Gastroesophageal sphincter (tissue), 4 donors: ENCODE measurements around the gene SMG6. TPM values are rescaled to one million over a fixed set of nuclear protein-coding genes. Genes with fewer than 3 reads are reported as not detected.

ENCODE experiments used
- ATAC-seq: fragments of 150-250 bp; one replicate; pipeline ENCODE4 v1.9.1; 2016; ENCODE audit warnings: mild to moderate bottlenecking, moderate library complexity
- H3K27ac ChIP-seq, 4 donors: fragments of 200-600 bp; sonication (generic) in 3 of 4; 1 replicate in 3 of 4; 2 replicates in 1 of 4; pipeline ENCODE4 v1.5.1; 2016 to 2019
- H3K27me3 ChIP-seq: fragments of 200-600 bp; sonication (generic); one replicate; pipeline ENCODE4 v1.5.1; 2019
- H3K36me3 ChIP-seq, 2 donors: fragments of 200-600 bp; sonication (generic); one replicate each; pipeline ENCODE4 v1.5.1; 2019; ENCODE audit warnings: control low read depth in 1 of 2
- H3K4me1 ChIP-seq, 3 donors: fragments of 200-600 bp; sonication (generic); 1 replicate in 2 of 3; 2 replicates in 1 of 3; pipeline ENCODE4 v1.5.1; 2016 to 2019; ENCODE audit warnings: control low read depth in 2 of 3
- H3K4me3 ChIP-seq, 2 donors: fragments of 200-600 bp; sonication (generic); one replicate each; pipeline ENCODE4 v1.5.1; 2019; ENCODE audit warnings: mild to moderate bottlenecking in 1 of 2, moderate library complexity in 1 of 2
- H3K9me3 ChIP-seq, 3 donors: fragments of 200-600 bp; sonication (generic); one replicate each; pipeline ENCODE4 v1.5.1; 2017 to 2019; ENCODE audit warnings: control low read depth in 2 of 3
- EP300 ChIP-seq: sonication (generic); formaldehyde crosslinking; IDR thresholded peaks from one replicate; pipeline ENCODE4 v1.6.1; 2017; ENCODE audit warnings: antibody characterized with exemption, mild to moderate bottlenecking
- POLR2A ChIP-seq, 2 donors: fragments of 450-650 bp; IDR thresholded peaks; one replicate each; pipeline ENCODE4 v1.6.1; 2017; ENCODE audit warnings: antibody characterized with exemption in 2 of 2, mild to moderate bottlenecking in 2 of 2, moderate library complexity in 1 of 2
- POLR2AphosphoS5 ChIP-seq: sonication (generic); formaldehyde crosslinking; IDR thresholded peaks from one replicate; pipeline ENCODE4 v1.6.1; 2017; ENCODE audit warnings: antibody characterized with exemption
- WGBS, 2 donors: methylation state at CpG; one replicate each; pipeline ENCODE4 v1.1.5; 2018; ENCODE audit warnings: low coverage in 1 of 2; 5-methylcytosine and 5-hydroxymethylcytosine counted together
- total RNA-seq, 4 donors: library from RNA; depleted of rRNA; stranded (reverse); fragments of >200 nt; gene quantifications; one replicate each; pipeline ENCODE4 v1.1.0, GENCODE V29; 2016
- TF ChIP-seq, protein P1 (sequence below), 4 experiments: fragments of 200-600 bp in 2 of 4; fragments of 450-650 bp in 2 of 4; sonication (generic) in 1 of 4; IDR thresholded peaks; one replicate each; pipeline ENCODE4 v1.5.1; 2017 to 2019; ENCODE audit warnings: antibody characterized with exemption in 4 of 4, mild to moderate bottlenecking in 2 of 4, moderate library complexity in 2 of 4

The SMG6 gene
- total RNA-seq, 4 donors from 2014 or later: 27.2 to 75.5 (median 43.9) TPM

DNA sequence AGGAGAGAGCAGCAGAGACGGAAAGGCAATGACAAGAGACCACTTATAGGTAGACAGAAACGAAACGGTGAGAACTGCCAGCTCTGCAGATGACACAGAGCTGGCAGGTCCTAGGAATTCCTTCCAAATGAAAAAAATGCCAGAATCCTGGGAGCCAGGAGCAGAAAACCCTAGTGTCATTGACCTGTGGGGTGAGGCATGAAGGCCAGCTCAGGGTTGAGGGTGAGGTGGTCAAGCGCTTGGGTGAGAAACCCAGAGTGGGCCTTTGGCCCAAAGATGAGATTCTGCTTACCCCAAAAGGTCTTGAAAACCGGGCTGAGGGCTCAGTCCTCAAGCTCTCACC, 239.5 kb downstream of the SMG6 start:
- TF ChIP-seq EP300: no peak
- TF ChIP-seq, protein P1, sequence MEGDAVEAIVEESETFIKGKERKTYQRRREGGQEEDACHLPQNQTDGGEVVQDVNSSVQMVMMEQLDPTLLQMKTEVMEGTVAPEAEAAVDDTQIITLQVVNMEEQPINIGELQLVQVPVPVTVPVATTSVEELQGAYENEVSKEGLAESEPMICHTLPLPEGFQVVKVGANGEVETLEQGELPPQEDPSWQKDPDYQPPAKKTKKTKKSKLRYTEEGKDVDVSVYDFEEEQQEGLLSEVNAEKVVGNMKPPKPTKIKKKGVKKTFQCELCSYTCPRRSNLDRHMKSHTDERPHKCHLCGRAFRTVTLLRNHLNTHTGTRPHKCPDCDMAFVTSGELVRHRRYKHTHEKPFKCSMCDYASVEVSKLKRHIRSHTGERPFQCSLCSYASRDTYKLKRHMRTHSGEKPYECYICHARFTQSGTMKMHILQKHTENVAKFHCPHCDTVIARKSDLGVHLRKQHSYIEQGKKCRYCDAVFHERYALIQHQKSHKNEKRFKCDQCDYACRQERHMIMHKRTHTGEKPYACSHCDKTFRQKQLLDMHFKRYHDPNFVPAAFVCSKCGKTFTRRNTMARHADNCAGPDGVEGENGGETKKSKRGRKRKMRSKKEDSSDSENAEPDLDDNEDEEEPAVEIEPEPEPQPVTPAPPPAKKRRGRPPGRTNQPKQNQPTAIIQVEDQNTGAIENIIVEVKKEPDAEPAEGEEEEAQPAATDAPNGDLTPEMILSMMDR (IDR thresholded peaks at IDR 0.05): no peak
- no peak for TF ChIP-seq POLR2AphosphoS5
- no peak for TF ChIP-seq POLR2A (IDR thresholded peaks at IDR 0.05)
- H3K27me3 ChIP-seq: peaks cover 4% of the 10 kb centered on the region
- no peak overlapping the region for H3K4me3 ChIP-seq
- peaks cover 0 to 94% of the 10 kb centered on the region in 2 donors for H3K36me3 ChIP-seq
- no peaks in the 10 kb centered on the region for H3K9me3 ChIP-seq
- 50% methylated on average over 1 to 4 of the region's 5 CpGs for WGBS, 2 donors
- H3K27ac ChIP-seq: peak overlapping the region; percentile 56 to 95 (median 89)
- peaks cover 2 to 99% (median 71%) of the 10 kb centered on the region in 3 donors for H3K4me1 ChIP-seq
- ATAC-seq: no peak

DNA sequence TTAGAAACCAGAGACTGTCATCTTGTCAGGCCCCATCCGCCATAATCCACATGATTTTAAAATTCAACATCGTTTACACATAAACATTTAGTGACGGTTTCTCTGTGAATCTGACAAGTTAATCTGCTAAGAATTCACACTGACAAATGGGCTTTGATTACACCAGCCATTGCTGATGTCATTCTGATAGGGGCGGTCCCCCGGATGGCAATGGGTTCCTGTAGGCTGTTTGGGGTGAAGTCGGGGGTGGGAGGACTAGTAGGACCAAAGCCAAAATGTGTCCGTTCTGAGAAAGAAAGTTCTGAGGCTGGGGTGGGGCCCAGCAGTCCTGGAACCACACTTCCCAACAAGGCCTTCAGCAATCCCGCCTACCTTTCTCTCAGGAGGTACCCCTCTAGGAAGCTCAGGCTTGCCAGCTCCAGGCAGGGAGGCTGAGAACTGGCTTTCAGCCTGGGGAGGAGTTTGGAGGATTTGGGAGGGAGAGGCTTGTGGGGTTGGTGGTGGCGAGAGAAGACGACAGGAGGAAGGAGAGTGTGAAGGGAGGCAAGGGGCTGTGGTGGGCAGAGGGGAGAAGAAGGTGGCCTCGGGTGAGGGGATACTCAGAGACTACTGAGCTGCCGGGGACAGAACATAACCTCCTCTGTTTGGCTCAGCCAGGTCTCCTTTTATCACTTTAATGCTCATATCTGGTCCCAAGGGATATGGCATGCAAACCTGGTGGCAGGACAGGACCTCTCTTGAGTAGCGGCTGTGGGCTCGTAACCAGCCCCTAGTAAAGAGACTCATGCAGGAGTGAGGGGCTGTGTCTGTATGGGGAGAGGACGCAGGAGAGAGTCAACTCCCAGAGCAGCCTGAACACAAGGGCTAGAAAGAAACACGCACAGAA, 240.1 kb downstream of the SMG6 start:
- peak; percentile 44 for TF ChIP-seq POLR2AphosphoS5
- TF ChIP-seq, protein P1 (IDR thresholded peaks at IDR 0.05): no peak
- TF ChIP-seq POLR2A (IDR thresholded peaks at IDR 0.05): no peak
- TF ChIP-seq EP300: no peak
- H3K4me1 ChIP-seq: peaks cover 2 to 100% (median 70%) of the 10 kb centered on the region in 3 donors
- no peak for ATAC-seq

DNA sequence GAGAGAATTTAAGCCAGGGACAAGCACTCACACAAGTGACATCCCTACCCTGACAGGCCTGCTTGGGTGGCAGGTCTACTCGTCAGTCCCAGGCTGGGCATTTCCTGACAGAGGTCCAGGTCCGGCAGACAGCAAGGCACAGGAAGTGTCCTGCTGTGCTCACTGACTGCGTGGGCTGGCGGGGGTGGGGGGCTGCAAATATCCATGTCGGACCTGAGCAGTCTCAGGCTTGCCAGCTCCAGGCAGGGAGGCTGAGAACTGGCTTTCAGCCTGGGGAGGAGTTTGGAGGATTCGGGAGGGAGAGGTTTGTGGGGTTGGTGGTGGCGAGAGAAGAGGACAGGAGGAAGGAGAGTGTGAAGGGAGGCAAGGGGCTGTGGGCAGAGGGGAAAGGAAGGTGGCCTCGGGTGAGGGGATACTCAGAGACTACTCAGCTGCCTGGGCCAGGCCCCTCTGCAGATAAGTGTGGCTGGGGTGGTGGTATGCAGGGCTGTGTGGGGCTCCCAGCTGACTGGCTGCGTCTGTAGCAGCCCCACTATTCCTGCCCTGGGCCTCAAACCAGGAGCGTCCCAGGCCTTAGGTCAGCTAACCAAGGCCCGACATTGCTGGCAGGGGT, 240.9 kb downstream of the SMG6 start:
- peak overlapping the region; percentile 56 to 95 (median 89) for H3K27ac ChIP-seq
- peaks cover 0 to 89% of the 10 kb centered on the region in 2 donors for H3K36me3 ChIP-seq
- H3K9me3 ChIP-seq: no peaks in the 10 kb centered on the region
- TF ChIP-seq EP300: no peak
- TF ChIP-seq, protein P1 (IDR thresholded peaks at IDR 0.05): no peak
- H3K4me3 ChIP-seq: no peak overlapping the region
- ATAC-seq: no peak
- peaks cover 2 to 100% (median 62%) of the 10 kb centered on the region in 3 donors for H3K4me1 ChIP-seq
- peaks cover 17% of the 10 kb centered on the region for H3K27me3 ChIP-seq
- WGBS, 2 donors: 0 to 17% methylated on average over 3 to 7 of the region's 11 CpGs

More for the DNA sequence above, 240.1 kb downstream of the SMG6 start:
- WGBS, 2 donors: 9 to 40% methylated on average over 4 to 14 of the region's 16 CpGs
- peak overlapping the region; percentile 56 to 95 (median 89) for H3K27ac ChIP-seq
- H3K4me3 ChIP-seq: no peak overlapping the region
- H3K36me3 ChIP-seq: peaks cover 0 to 89% of the 10 kb centered on the region in 2 donors
- H3K9me3 ChIP-seq: no peaks in the 10 kb centered on the region
- peaks cover 10% of the 10 kb centered on the region for H3K27me3 ChIP-seq

DNA sequence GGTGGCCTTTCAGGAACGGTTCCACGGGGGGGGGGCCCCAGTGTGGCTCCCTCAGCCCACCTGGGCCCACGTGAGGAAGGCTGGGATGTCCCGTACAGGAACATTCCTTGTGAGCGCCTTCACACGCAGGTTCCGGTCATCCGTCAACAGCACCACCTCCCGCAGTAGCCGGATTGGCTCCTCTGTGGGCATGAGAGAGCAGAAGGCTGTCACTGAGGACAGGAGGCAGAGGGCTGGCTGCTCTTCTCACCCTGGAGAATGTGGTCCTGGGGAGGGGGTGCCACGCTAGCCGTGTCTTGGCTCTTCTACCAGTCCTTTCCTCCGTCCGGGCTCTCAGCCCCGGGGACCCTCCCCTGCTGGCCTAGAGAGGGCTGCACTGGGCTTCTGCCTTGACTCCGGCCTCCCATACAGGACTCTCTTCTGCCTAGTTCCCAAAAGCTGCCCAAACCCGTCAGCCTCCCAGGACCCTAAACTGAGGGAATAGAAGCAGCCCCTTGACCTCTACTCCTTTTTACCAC, 242.1 kb downstream of the SMG6 start:
- Histone ChIP-seq H3K9me3 (no peaks in the 10 kb centered on the region), H3K27ac (peak overlapping the region; percentile 56 to 95 (median 89)), H3K27me3 (peaks cover 25% of the 10 kb centered on the region), H3K4me1 (peaks cover 2 to 100% (median 50%) of the 10 kb centered on the region in 3 donors), H3K4me3 (no peak overlapping the region), H3K36me3 (peaks cover 0 to 83% of the 10 kb centered on the region in 2 donors)
- WGBS, 2 donors: 63% methylated on average over 6 of the region's 17 CpGs; no CpG with 5 or more reads in 1 of the 2 donors
- peak; percentile 11 for ATAC-seq
- TF ChIP-seq POLR2A (IDR thresholded peaks at IDR 0.05): no peak
- TF ChIP-seq POLR2AphosphoS5: no peak
- TF ChIP-seq EP300: no peak
- TF ChIP-seq, protein P1 (IDR thresholded peaks at IDR 0.05): peak in 1 of 4 experiments; percentile 16
